Esophagus squamous epithelium (tissue), 4 donors: Measurements from ENCODE around the gene MYO5A.

Experiments
- POLR2A ChIP-seq, 4 donors: fragments of 450-650 bp; IDR thresholded peaks; one replicate each; pipeline ENCODE4 v1.6.1; 2017; ENCODE audit warnings: antibody characterized with exemption in 4 of 4, mild to moderate bottlenecking in 4 of 4, moderate library complexity in 3 of 4
- TF ChIP-seq, protein P1 (sequence below), 6 experiments: fragments of 450-650 bp in 4 of 6; fragments of 200-600 bp in 2 of 6; sonication (generic) in 2 of 6; IDR thresholded peaks; one replicate each; pipeline ENCODE4 v1.5.1; 2016 to 2019; ENCODE audit warnings: antibody characterized with exemption in 6 of 6, mild to moderate bottlenecking in 4 of 6, moderate library complexity in 4 of 6

DNA sequence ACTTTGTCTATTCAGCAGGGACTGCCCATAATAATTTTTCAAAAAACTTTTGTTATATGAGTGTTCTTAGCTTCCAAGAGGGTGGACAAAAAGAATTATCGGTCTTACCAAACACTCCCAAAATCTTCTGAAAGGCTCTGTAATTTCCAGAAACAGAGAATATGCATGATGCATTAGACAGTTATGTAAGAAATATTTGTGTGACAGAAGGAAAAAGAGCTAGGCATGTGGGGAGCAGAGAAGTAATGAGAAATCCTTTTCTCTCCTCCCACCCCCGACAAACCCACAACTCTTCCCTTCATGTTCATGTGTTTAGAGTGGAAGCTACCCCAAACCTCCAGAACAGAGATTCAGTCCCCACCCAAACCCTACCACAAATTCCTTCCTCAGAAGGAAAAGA lies 86.8 kb downstream of the MYO5A start:
- TF ChIP-seq, protein P1, sequence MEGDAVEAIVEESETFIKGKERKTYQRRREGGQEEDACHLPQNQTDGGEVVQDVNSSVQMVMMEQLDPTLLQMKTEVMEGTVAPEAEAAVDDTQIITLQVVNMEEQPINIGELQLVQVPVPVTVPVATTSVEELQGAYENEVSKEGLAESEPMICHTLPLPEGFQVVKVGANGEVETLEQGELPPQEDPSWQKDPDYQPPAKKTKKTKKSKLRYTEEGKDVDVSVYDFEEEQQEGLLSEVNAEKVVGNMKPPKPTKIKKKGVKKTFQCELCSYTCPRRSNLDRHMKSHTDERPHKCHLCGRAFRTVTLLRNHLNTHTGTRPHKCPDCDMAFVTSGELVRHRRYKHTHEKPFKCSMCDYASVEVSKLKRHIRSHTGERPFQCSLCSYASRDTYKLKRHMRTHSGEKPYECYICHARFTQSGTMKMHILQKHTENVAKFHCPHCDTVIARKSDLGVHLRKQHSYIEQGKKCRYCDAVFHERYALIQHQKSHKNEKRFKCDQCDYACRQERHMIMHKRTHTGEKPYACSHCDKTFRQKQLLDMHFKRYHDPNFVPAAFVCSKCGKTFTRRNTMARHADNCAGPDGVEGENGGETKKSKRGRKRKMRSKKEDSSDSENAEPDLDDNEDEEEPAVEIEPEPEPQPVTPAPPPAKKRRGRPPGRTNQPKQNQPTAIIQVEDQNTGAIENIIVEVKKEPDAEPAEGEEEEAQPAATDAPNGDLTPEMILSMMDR (IDR thresholded peaks at IDR 0.05) = no peak
- TF ChIP-seq POLR2A (IDR thresholded peaks at IDR 0.05) = no peak
